Panc1 (cell line): Measurements from ENCODE around the gene TYW1B.
"Not testable (repeated sequence)": the region's sequence is repeated elsewhere in the genome, so short reads cannot be mapped to it uniquely, and the experiment has no call there.

ENCODE experiments used
- CTCF ChIP-seq: fragments of 450-650 bp; IDR thresholded peaks from 2 replicates; pipeline ENCODE4 v1.5.1; 2017; ENCODE audit warnings: mild to moderate bottlenecking
- POLR2AphosphoS5 ChIP-seq: IDR thresholded peaks from 2 replicates; pipeline ENCODE4 v1.6.1; 2012; ENCODE audit warnings: mild to moderate bottlenecking, low read depth, low read length, moderate library complexity
- REST ChIP-seq, 2 experiments: IDR thresholded peaks; 2 replicates each; pipeline ENCODE4 v1.6.1; 2011 to 2012; ENCODE audit warnings: low read depth in 2 of 2, control low read depth in 1 of 2, low read length in 1 of 2, mild to moderate bottlenecking in 1 of 2, moderate library complexity in 1 of 2; ENCODE audit not compliant: insufficient read depth in 1 of 2

- not testable (repeated sequence) for TF ChIP-seq CTCF; REST (IDR thresholded peaks at IDR 0.05; ENCODE audit: insufficient read depth in 1 of 2, low read depth in 2 of 2, low read length in 1 of 2); POLR2AphosphoS5
Observed at GRCh38 chr7:72550454-72550853, 277.5 kb downstream of the TYW1B start.
